ENCODE measurements around the gene IQSEC1. TPM values are rescaled to one million over a fixed set of nuclear protein-coding genes. Genes with fewer than 3 reads are reported as not detected.

Gene IQSEC1
- total and polyA plus RNA-seq, 9 of the 15 experiments (the other 6 are each of a cell fraction or from before 2014, with no cell fraction given), result 0.56 to 39.0 (median 6.8) TPM

DNA sequence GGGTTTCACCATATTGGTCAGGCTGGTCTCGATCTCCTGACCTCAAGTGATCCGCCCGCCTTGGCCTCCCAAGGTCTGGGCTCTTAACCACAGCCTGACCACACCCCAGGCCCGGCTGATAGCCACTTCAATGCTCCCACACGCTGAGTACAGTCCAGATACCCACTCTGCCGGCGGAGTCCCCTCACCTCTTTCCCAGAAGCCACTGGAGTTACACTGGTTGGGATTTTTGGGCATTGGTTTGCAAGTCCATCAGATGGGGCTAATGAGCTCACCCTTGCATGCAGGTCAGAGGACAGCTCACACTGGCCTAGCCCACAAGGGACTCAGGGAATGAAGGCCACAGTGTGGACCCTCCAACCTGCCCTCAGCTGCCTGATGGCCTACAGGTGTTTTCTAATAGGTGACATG, 60.1 kb downstream of the IQSEC1 start (continued):
- TF ChIP-seq, protein P1, sequence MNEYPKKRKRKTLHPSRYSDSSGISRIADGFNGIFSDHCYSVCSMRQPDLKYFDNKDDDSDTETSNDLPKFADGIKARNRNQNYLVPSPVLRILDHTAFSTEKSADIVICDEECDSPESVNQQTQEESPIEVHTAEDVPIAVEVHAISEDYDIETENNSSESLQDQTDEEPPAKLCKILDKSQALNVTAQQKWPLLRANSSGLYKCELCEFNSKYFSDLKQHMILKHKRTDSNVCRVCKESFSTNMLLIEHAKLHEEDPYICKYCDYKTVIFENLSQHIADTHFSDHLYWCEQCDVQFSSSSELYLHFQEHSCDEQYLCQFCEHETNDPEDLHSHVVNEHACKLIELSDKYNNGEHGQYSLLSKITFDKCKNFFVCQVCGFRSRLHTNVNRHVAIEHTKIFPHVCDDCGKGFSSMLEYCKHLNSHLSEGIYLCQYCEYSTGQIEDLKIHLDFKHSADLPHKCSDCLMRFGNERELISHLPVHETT (CRISPR knock-in tag; conservative IDR thresholded peaks at IDR 0.05 in 1 of 2, IDR thresholded peaks at IDR 0.05 in 1 of 2), result no peak
- TF ChIP-seq KDM1A (IDR thresholded peaks at IDR 0.05) (peak; percentile 41 to 46; a peak in 2 of 4 replicates), ZBTB7A (IDR thresholded peaks at IDR 0.05; ENCODE audit: borderline replicate concordance, control insufficient read depth, low read depth, low read length) (no peak; the same call in 1 of the 2 replicates), POLR3A (IDR thresholded peaks at IDR 0.05; ENCODE audit: borderline replicate concordance, extremely low read depth, insufficient read depth, insufficient read length) (no peak), MIER1 (IDR thresholded peaks at IDR 0.05; ENCODE audit: low read depth) (no peak), ZFPM2 (CRISPR knock-in tag; IDR thresholded peaks at IDR 0.05) (no peak), CSDE1 (IDR thresholded peaks at IDR 0.05) (no peak), SMAD2 (IDR thresholded peaks at IDR 0.05; ENCODE audit: low read depth, low read length) (no peak), NCOA1 (IDR thresholded peaks at IDR 0.05; ENCODE audit: low read depth) (no peak), ZNF778 (CRISPR knock-in tag; IDR thresholded peaks at IDR 0.05) (no peak), MYC (IDR thresholded peaks at IDR 0.05; ENCODE audit: low read depth, low read length) (no peak), MYC (CRISPR knock-in tag; IDR thresholded peaks at IDR 0.05; ENCODE audit: borderline replicate concordance, low read depth) (no peak), BMI1 (IDR thresholded peaks at IDR 0.05; ENCODE audit: low read length) (no peak), ZNF586 (CRISPR knock-in tag; conservative IDR thresholded peaks at IDR 0.05) (no peak), ZNF12 (CRISPR knock-in tag; IDR thresholded peaks at IDR 0.05) (no peak)
- TF ChIP-seq, protein P2, sequence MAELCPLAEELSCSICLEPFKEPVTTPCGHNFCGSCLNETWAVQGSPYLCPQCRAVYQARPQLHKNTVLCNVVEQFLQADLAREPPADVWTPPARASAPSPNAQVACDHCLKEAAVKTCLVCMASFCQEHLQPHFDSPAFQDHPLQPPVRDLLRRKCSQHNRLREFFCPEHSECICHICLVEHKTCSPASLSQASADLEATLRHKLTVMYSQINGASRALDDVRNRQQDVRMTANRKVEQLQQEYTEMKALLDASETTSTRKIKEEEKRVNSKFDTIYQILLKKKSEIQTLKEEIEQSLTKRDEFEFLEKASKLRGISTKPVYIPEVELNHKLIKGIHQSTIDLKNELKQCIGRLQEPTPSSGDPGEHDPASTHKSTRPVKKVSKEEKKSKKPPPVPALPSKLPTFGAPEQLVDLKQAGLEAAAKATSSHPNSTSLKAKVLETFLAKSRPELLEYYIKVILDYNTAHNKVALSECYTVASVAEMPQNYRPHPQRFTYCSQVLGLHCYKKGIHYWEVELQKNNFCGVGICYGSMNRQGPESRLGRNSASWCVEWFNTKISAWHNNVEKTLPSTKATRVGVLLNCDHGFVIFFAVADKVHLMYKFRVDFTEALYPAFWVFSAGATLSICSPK (IDR thresholded peaks at IDR 0.05; ENCODE audit: borderline replicate concordance), result no peak
- TF ChIP-seq, protein P3, sequence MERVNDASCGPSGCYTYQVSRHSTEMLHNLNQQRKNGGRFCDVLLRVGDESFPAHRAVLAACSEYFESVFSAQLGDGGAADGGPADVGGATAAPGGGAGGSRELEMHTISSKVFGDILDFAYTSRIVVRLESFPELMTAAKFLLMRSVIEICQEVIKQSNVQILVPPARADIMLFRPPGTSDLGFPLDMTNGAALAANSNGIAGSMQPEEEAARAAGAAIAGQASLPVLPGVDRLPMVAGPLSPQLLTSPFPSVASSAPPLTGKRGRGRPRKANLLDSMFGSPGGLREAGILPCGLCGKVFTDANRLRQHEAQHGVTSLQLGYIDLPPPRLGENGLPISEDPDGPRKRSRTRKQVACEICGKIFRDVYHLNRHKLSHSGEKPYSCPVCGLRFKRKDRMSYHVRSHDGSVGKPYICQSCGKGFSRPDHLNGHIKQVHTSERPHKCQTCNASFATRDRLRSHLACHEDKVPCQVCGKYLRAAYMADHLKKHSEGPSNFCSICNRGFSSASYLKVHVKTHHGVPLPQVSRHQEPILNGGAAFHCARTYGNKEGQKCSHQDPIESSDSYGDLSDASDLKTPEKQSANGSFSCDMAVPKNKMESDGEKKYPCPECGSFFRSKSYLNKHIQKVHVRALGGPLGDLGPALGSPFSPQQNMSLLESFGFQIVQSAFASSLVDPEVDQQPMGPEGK (CRISPR knock-in tag; IDR thresholded peaks at IDR 0.05; ENCODE audit: borderline replicate concordance), result no peak
- TF ChIP-seq, protein P4, sequence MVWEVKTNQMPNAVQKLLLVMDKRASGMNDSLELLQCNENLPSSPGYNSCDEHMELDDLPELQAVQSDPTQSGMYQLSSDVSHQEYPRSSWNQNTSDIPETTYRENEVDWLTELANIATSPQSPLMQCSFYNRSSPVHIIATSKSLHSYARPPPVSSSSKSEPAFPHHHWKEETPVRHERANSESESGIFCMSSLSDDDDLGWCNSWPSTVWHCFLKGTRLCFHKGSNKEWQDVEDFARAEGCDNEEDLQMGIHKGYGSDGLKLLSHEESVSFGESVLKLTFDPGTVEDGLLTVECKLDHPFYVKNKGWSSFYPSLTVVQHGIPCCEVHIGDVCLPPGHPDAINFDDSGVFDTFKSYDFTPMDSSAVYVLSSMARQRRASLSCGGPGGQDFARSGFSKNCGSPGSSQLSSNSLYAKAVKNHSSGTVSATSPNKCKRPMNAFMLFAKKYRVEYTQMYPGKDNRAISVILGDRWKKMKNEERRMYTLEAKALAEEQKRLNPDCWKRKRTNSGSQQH (CRISPR knock-in tag; IDR thresholded peaks at IDR 0.05), result no peak
- TF ChIP-seq, protein P5, sequence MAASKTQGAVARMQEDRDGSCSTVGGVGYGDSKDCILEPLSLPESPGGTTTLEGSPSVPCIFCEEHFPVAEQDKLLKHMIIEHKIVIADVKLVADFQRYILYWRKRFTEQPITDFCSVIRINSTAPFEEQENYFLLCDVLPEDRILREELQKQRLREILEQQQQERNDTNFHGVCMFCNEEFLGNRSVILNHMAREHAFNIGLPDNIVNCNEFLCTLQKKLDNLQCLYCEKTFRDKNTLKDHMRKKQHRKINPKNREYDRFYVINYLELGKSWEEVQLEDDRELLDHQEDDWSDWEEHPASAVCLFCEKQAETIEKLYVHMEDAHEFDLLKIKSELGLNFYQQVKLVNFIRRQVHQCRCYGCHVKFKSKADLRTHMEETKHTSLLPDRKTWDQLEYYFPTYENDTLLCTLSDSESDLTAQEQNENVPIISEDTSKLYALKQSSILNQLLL (CRISPR knock-in tag; IDR thresholded peaks at IDR 0.05; ENCODE audit: borderline replicate concordance), result no peak
- TF ChIP-seq, protein P6, sequence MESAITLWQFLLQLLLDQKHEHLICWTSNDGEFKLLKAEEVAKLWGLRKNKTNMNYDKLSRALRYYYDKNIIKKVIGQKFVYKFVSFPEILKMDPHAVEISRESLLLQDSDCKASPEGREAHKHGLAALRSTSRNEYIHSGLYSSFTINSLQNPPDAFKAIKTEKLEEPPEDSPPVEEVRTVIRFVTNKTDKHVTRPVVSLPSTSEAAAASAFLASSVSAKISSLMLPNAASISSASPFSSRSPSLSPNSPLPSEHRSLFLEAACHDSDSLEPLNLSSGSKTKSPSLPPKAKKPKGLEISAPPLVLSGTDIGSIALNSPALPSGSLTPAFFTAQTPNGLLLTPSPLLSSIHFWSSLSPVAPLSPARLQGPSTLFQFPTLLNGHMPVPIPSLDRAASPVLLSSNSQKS (CRISPR knock-in tag; IDR thresholded peaks at IDR 0.05), result no peak
